ENCODE results near the gene FAM107B.

FAM107B gene

DNA sequence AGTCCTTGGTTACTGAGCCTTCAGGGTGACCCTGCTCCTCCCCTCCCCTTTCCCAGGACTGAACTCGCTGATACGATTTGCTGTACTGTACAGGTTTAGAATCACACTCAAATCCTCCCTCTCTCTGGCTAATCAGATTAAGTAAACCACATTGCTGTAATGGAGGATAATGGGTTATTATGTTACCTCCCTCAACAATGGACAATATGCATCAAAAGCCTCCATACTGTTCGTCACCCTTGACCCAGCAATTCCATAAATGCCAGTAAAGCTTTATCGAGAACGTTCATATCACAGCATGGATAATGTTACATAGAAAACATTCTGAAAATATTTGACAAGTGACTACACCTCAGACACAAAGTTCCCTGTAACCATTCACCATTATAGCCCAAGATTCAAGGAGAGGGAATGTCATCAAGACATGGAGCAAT lies 61.7 kb downstream of the FAM107B start:
- TF ChIP-seq SIN3A (IDR thresholded peaks at IDR 0.05; ENCODE audit: borderline replicate concordance, insufficient read depth, low read length) (no peak), FOXP2 (optimal IDR thresholded peaks at IDR 0.05; ENCODE audit: borderline replicate concordance, extremely low read depth, extremely low read length, insufficient read depth) (no peak), TAF1 (IDR thresholded peaks at IDR 0.05; ENCODE audit: borderline replicate concordance, insufficient read depth, low read length) (no peak), POLR2AphosphoS5 (IDR thresholded peaks at IDR 0.05; ENCODE audit: low read depth, low read length) (no peak)
- TF ChIP-seq, protein P1, sequence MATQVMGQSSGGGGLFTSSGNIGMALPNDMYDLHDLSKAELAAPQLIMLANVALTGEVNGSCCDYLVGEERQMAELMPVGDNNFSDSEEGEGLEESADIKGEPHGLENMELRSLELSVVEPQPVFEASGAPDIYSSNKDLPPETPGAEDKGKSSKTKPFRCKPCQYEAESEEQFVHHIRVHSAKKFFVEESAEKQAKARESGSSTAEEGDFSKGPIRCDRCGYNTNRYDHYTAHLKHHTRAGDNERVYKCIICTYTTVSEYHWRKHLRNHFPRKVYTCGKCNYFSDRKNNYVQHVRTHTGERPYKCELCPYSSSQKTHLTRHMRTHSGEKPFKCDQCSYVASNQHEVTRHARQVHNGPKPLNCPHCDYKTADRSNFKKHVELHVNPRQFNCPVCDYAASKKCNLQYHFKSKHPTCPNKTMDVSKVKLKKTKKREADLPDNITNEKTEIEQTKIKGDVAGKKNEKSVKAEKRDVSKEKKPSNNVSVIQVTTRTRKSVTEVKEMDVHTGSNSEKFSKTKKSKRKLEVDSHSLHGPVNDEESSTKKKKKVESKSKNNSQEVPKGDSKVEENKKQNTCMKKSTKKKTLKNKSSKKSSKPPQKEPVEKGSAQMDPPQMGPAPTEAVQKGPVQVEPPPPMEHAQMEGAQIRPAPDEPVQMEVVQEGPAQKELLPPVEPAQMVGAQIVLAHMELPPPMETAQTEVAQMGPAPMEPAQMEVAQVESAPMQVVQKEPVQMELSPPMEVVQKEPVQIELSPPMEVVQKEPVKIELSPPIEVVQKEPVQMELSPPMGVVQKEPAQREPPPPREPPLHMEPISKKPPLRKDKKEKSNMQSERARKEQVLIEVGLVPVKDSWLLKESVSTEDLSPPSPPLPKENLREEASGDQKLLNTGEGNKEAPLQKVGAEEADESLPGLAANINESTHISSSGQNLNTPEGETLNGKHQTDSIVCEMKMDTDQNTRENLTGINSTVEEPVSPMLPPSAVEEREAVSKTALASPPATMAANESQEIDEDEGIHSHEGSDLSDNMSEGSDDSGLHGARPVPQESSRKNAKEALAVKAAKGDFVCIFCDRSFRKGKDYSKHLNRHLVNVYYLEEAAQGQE (IDR thresholded peaks at IDR 0.05; ENCODE audit: insufficient read depth in 1 of 2, low read depth in 2 of 2, low read length in 2 of 2), result no peak

- TF ChIP-seq TAF1 (IDR thresholded peaks at IDR 0.05; ENCODE audit: borderline replicate concordance, insufficient read depth, low read length) (no peak), FOXP2 (optimal IDR thresholded peaks at IDR 0.05; ENCODE audit: borderline replicate concordance, extremely low read depth, extremely low read length, insufficient read depth) (no peak), SIN3A (IDR thresholded peaks at IDR 0.05; ENCODE audit: borderline replicate concordance, insufficient read depth, low read length) (no peak), POLR2AphosphoS5 (IDR thresholded peaks at IDR 0.05; ENCODE audit: low read depth, low read length) (no peak)
- TF ChIP-seq, protein P1 (IDR thresholded peaks at IDR 0.05; ENCODE audit: insufficient read depth in 1 of 2, low read depth in 2 of 2, low read length in 2 of 2), result no peak
Measured at GRCh38 chr10:14707481-14707880, 67.2 kb downstream of the FAM107B start.

GRCh38 chr10:14705548-14706230 lies 69.0 kb downstream of the FAM107B start:
- no peak for TF ChIP-seq POLR2AphosphoS5 (IDR thresholded peaks at IDR 0.05; ENCODE audit: low read depth, low read length)
- no peak for TF ChIP-seq SIN3A (IDR thresholded peaks at IDR 0.05; ENCODE audit: borderline replicate concordance, insufficient read depth, low read length)
- TF ChIP-seq, protein P1 (IDR thresholded peaks at IDR 0.05; ENCODE audit: insufficient read depth in 1 of 2, low read depth in 2 of 2, low read length in 2 of 2), result no peak
- no peak for TF ChIP-seq FOXP2 (optimal IDR thresholded peaks at IDR 0.05; ENCODE audit: borderline replicate concordance, extremely low read depth, extremely low read length, insufficient read depth)
- no peak for TF ChIP-seq TAF1 (IDR thresholded peaks at IDR 0.05; ENCODE audit: borderline replicate concordance, insufficient read depth, low read length)

DNA sequence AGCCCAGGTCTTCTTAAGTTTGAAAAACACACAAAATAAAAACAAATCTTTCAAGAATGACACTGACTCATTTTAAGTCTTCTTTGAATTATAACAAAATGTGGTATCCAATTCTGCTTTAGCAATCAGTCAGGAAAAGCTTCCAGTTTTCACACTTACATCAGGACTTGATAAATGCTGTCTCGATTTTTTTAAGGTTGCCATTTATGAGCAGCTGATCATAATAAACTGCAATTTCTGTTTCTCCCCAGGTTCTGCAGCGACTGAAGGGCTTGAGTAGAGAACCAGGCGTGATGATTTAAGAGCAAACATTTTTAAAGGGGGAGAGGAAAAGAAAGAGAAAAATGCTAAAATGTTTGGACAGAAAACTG lies 71.1 kb downstream of the FAM107B start:
- TF ChIP-seq, protein P1 (IDR thresholded peaks at IDR 0.05; ENCODE audit: insufficient read depth in 1 of 2, low read depth in 2 of 2, low read length in 2 of 2), result no peak
- TF ChIP-seq SIN3A (IDR thresholded peaks at IDR 0.05; ENCODE audit: borderline replicate concordance, insufficient read depth, low read length) (no peak), FOXP2 (optimal IDR thresholded peaks at IDR 0.05; ENCODE audit: borderline replicate concordance, extremely low read depth, extremely low read length, insufficient read depth) (no peak), TAF1 (IDR thresholded peaks at IDR 0.05; ENCODE audit: borderline replicate concordance, insufficient read depth, low read length) (no peak)

Measured in PFSK-1 (cell line).